Measurements from ENCODE around the gene ARFGAP2.

ARFGAP2 gene

DNA sequence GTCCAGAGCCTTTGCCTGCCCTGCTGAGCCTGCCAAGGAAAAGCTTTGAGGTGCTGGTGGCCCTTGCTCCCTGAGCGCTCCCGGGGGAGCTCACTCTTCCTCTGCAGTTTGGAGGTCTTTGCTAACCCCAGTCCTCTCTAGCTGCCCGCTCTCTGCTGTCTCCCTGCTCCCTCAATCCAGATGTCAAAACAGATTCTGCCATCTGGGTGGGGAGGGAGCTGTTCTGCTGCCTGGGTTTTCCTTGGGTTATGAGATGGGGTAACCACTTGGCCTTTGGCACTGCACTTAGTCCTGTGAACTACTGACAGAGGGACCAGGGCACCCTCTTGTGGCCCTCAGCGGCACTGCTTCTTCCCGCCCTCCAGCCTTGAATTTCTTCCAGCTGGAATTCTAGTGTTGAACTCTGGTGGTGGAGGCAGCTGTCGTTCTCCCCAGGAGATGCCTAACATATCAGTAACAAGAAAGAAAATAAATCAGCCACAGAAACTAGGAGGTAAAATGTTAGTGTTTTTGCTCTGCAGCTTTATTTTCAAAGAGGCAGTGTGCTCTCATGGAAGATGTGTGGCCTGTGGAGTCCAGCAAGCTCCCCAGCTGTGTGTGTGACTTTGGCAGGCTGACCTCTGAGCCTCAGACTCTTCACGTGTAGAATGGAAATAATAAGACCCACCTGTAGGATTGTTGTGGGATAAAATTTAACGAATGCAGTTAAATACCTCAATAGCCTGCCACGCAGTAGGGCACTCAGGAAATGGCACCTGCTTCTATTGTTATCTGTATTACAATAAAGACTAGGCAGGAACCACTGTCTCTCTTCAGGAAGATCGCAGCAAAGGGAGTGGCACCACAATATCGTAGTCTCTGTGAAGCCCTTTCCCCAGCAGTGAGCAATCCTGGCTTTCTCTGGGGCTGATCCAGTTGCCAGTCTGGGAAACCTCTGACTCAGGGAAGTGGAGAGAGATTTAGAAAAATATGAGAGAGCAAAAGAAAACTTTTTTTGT lies 23.4 kb downstream of the ARFGAP2 start:
- H3K9ac ChIP-seq (ENCODE audit: low read depth, low read length), result no peak overlapping the region
- H3K36me3 ChIP-seq (ENCODE audit: control insufficient read depth, insufficient read depth, low read length), result no peaks in the 10 kb centered on the region
- no peaks in the 10 kb centered on the region for H3K9me3 ChIP-seq (ENCODE audit: control insufficient read depth, insufficient read depth, low read length)
- H3K27me3 ChIP-seq (ENCODE audit: control insufficient read depth, insufficient read depth, low read length), result no peaks in the 10 kb centered on the region
- peaks cover 4% of the 10 kb centered on the region for H3K4me1 ChIP-seq (ENCODE audit: control insufficient read depth, insufficient read depth, low read length)
- H3K4me3 ChIP-seq (ENCODE audit: low read depth, low read length), result no peak overlapping the region

DNA sequence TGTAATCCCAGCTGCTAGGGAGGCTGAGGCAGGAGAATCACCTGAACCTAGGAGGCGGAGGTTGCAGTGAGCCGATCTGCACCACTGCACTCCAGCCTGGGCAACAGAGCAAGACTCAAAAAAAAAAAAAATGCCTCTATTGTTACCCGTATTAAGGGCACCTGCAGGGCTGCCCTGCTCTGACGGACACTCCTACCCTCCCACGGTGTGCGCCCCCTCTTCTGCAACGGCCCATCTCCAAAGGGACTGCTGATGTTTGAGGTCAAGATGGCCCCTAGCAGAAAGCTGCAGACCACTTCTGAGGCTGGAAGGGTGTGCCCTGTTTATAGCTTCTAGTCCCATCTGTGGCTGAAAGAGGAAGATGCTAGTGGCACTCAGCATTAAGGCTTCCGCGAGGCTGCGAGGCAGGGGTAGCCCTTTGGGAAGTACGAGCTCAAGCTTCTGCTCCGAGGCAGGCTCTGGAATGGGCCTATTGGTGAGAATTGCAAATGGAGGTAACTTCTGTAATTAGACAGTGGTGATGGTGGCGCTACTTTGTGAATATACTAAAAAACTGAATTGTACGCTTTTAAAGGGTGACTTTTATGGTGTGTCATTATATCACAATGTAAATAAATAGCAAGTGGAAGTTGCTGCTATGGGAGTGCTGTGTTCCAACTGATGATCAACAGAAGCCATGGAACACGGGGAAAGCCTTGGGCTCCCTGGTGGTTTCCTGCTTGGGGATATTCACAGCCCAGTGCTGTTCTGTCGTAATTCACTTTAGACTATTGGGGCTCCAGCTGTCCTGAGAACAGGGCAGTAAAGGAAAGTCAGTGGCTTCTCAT lies 24.3 kb downstream of the ARFGAP2 start:
- H3K9ac ChIP-seq (ENCODE audit: low read depth, low read length), result no peak overlapping the region
- no peaks in the 10 kb centered on the region for H3K27me3 ChIP-seq (ENCODE audit: control insufficient read depth, insufficient read depth, low read length)
- H3K4me1 ChIP-seq (ENCODE audit: control insufficient read depth, insufficient read depth, low read length), result peaks cover 4% of the 10 kb centered on the region
- no peak overlapping the region for H3K4me3 ChIP-seq (ENCODE audit: low read depth, low read length)
- no peaks in the 10 kb centered on the region for H3K9me3 ChIP-seq (ENCODE audit: control insufficient read depth, insufficient read depth, low read length)
- H3K36me3 ChIP-seq (ENCODE audit: control insufficient read depth, insufficient read depth, low read length), result no peaks in the 10 kb centered on the region

DNA sequence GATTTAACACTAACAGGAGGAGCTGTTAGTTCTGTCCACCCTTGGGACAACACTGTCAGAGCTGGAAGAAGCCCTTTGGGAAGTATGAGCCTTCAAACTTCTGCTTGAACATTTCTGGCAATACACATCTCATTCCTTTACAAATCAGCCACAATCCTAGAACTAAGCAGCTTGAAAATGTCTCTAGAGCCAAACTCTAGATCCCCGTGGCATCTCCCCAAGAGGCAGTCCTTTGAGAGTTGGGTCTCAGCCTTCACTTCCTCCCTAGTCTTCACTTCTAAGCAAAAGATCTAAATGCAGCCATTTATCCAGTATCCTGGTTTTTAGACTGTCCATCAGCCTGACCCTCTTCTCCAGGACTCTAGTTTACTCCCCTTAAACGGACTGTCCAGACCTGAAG lies 26.9 kb downstream of the ARFGAP2 start:
- H3K9me3 ChIP-seq (ENCODE audit: control insufficient read depth, insufficient read depth, low read length), result no peaks in the 10 kb centered on the region
- H3K27me3 ChIP-seq (ENCODE audit: control insufficient read depth, insufficient read depth, low read length), result no peaks in the 10 kb centered on the region
- H3K36me3 ChIP-seq (ENCODE audit: control insufficient read depth, insufficient read depth, low read length), result no peaks in the 10 kb centered on the region
- H3K9ac ChIP-seq (ENCODE audit: low read depth, low read length), result no peak overlapping the region
- H3K4me3 ChIP-seq (ENCODE audit: low read depth, low read length), result no peak overlapping the region
- H3K4me1 ChIP-seq (ENCODE audit: control insufficient read depth, insufficient read depth, low read length), result peaks cover 4% of the 10 kb centered on the region

DNA sequence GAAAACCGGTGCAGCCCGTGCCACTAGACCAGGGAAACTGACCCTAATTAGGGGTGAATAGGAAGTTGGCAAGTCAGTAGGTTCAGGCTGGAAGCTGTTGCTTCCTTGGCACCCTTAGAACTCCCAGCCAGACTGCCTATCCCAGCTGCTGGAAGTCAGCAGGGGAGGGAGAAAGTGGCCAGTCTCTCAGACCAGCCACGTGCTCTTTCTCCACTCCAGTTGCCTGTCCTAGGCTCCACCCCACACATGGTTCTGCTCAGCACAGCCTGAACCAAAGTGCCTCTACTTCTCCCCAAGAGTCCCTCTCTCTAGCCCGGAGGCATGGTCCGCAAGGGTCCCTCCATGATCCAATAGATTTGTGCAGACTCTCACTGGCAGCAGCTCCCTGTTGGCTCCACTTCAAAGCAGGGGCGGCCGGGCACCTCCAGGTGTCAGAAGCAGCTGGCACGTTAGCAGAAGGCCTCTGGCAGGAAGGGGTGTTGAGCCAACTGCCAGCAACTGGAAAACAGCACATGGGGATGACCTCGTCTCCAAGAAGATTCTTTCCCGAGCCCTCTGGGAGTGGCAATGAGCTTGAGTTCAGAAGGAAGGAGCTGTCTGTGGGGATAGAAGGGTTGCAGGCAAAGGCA lies 27.7 kb downstream of the ARFGAP2 start:
- H3K9ac ChIP-seq (ENCODE audit: low read depth, low read length), result no peak overlapping the region
- H3K4me3 ChIP-seq (ENCODE audit: low read depth, low read length), result no peak overlapping the region
- peaks cover 4% of the 10 kb centered on the region for H3K4me1 ChIP-seq (ENCODE audit: control insufficient read depth, insufficient read depth, low read length)
- no peaks in the 10 kb centered on the region for H3K9me3 ChIP-seq (ENCODE audit: control insufficient read depth, insufficient read depth, low read length)
- no peaks in the 10 kb centered on the region for H3K36me3 ChIP-seq (ENCODE audit: control insufficient read depth, insufficient read depth, low read length)
- no peaks in the 10 kb centered on the region for H3K27me3 ChIP-seq (ENCODE audit: control insufficient read depth, insufficient read depth, low read length)

DNA sequence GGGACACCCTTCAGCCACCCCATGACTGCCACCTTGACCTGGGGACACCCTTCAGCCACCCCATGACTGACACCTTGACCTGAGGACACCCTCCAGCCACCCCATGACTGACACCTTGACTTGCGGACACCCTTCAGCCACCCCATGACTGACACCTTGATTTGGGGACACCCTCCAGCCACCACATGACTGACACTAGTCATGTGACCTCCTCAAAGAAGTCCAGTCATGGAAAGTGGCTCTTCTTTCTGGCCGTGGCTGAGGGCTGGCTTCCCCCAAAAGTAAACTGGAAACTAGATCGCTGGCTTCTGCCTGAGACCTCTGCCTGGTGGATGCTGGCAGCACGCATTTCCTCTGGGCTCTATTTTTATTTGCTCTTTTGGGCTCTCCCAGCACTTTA lies 28.4 kb downstream of the ARFGAP2 start:
- Histone ChIP-seq H3K9ac (ENCODE audit: low read depth, low read length) (no peak overlapping the region), H3K4me3 (ENCODE audit: low read depth, low read length) (no peak overlapping the region)

DNA sequence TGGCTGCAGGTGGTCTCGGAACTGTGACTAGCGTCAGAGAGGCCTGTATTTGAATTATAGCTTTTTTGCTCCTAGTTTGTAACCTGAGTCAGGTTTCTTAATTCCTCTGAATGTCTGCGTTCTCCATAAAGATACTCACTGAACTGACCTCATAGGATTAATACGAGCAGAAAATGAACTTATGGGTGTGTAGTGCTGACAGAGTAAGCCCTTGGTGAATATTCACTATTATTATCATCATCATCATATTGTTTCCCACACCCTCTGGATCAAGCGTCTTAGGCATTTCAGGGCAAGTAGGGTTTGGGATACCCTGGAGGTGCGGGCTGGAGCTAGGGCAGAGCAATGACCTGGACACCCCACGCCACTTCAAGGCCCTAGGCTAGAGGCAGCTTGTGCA lies 29.0 kb downstream of the ARFGAP2 start:
- Histone ChIP-seq H3K27me3 (ENCODE audit: control insufficient read depth, insufficient read depth, low read length) (no peaks in the 10 kb centered on the region), H3K36me3 (ENCODE audit: control insufficient read depth, insufficient read depth, low read length) (no peaks in the 10 kb centered on the region), H3K9ac (ENCODE audit: low read depth, low read length) (no peak overlapping the region), H3K4me1 (ENCODE audit: control insufficient read depth, insufficient read depth, low read length) (no peaks in the 10 kb centered on the region), H3K4me3 (ENCODE audit: low read depth, low read length) (no peak overlapping the region), H3K9me3 (ENCODE audit: control insufficient read depth, insufficient read depth, low read length) (no peaks in the 10 kb centered on the region)

More for the DNA sequence above, 28.4 kb downstream of the ARFGAP2 start:
- Histone ChIP-seq H3K4me1 (ENCODE audit: control insufficient read depth, insufficient read depth, low read length) (peaks cover 1% of the 10 kb centered on the region), H3K9me3 (ENCODE audit: control insufficient read depth, insufficient read depth, low read length) (no peaks in the 10 kb centered on the region), H3K36me3 (ENCODE audit: control insufficient read depth, insufficient read depth, low read length) (no peaks in the 10 kb centered on the region), H3K27me3 (ENCODE audit: control insufficient read depth, insufficient read depth, low read length) (no peaks in the 10 kb centered on the region)

DNA sequence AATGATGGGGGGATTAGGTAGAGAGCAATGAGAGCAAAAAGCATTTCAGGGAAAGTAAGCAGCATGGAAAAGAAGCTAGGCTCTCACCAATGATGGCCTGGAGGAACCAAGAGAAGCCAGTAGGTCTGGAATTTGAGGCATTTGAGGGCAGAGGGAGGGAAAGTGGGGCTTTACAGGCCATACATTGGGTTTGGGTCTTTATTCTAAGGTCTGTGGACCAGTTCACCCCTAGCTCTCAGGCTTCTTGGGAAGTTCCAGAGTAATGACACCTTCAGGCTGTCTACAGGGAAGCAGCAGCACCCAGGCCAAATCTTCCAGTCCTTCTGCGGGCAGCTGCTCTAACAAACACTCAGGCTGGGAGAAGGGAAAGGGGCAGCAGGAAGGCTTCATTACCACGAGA lies 29.4 kb downstream of the ARFGAP2 start:
- H3K9ac ChIP-seq (ENCODE audit: low read depth, low read length), result no peak overlapping the region
- no peaks in the 10 kb centered on the region for H3K36me3 ChIP-seq (ENCODE audit: control insufficient read depth, insufficient read depth, low read length)
- H3K9me3 ChIP-seq (ENCODE audit: control insufficient read depth, insufficient read depth, low read length), result no peaks in the 10 kb centered on the region
- H3K4me3 ChIP-seq (ENCODE audit: low read depth, low read length), result no peak overlapping the region
- H3K27me3 ChIP-seq (ENCODE audit: control insufficient read depth, insufficient read depth, low read length), result no peaks in the 10 kb centered on the region
- no peaks in the 10 kb centered on the region for H3K4me1 ChIP-seq (ENCODE audit: control insufficient read depth, insufficient read depth, low read length)

DNA sequence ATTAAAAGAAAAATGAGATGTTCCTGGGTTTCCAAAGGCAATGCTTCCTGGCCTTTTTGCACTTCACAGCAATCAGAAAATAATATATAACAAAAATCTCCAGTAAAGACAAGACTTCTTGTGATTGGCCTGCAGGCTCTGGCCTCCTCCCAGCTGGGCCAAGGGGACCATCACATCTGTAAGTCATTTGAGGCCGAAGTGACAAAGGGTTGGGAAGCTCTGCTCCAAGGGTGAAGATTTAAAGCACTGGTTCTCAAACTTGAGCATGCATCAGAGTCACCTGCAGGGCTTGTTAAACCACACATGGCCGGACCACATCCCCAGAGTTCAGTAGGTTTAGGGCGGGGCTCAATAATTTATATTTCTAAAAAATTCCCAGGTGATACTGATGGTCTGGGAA lies 32.1 kb downstream of the ARFGAP2 start:
- Histone ChIP-seq H3K4me1 (ENCODE audit: control insufficient read depth, insufficient read depth, low read length) (no peaks in the 10 kb centered on the region), H3K9me3 (ENCODE audit: control insufficient read depth, insufficient read depth, low read length) (no peaks in the 10 kb centered on the region), H3K36me3 (ENCODE audit: control insufficient read depth, insufficient read depth, low read length) (no peaks in the 10 kb centered on the region), H3K27me3 (ENCODE audit: control insufficient read depth, insufficient read depth, low read length) (no peaks in the 10 kb centered on the region), H3K9ac (ENCODE audit: low read depth, low read length) (no peak overlapping the region), H3K4me3 (ENCODE audit: low read depth, low read length) (no peak overlapping the region)

DNA sequence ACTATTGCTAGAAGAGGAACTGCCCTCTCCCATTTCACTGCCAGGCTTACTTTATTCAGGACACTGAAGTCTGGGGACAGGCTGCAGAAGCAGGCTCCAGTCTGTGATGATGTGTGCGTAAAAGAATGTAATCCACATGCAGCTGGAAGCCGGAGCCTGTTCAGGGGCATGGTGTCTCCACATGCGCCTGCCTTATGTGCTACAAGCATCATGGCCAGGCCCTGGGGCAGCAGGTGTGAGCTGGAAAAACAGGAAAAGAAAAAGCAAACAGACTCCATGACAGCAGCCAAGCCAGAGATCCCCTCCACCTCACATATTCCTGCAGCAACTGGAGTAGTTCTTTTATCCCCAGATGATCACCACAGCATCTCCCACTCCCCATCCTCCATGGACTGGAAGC lies 33.4 kb downstream of the ARFGAP2 start:
- no peak overlapping the region for H3K9ac ChIP-seq (ENCODE audit: low read depth, low read length)

DNA sequence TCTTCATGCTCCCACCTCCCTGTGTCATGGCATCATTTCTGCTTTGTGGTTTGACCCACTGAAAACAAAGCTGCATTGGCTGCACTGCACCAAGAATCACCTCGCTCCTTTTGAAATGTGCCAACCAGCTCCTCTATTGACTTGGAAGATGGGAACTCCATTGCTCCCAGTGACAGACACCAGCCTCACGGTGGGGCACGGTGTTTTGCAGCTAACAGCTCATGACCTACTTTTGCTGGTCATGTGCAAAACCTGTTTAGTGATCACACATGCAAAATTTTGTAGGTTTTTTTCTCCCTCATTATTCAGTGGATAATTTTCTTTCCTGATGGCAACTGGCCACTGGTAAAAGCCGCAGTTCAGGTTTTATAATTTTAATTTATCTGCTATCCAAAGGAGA lies 36.8 kb downstream of the ARFGAP2 start:
- H3K36me3 ChIP-seq (ENCODE audit: control insufficient read depth, insufficient read depth, low read length), result no peaks in the 10 kb centered on the region
- H3K9ac ChIP-seq (ENCODE audit: low read depth, low read length), result no peak overlapping the region
- H3K9me3 ChIP-seq (ENCODE audit: control insufficient read depth, insufficient read depth, low read length), result no peaks in the 10 kb centered on the region
- H3K4me3 ChIP-seq (ENCODE audit: low read depth, low read length), result no peak overlapping the region
- H3K27me3 ChIP-seq (ENCODE audit: control insufficient read depth, insufficient read depth, low read length), result no peaks in the 10 kb centered on the region
- H3K4me1 ChIP-seq (ENCODE audit: control insufficient read depth, insufficient read depth, low read length), result no peaks in the 10 kb centered on the region

More for the DNA sequence above, 33.4 kb downstream of the ARFGAP2 start:
- Histone ChIP-seq H3K4me3 (ENCODE audit: low read depth, low read length) (no peak overlapping the region), H3K4me1 (ENCODE audit: control insufficient read depth, insufficient read depth, low read length) (no peaks in the 10 kb centered on the region), H3K36me3 (ENCODE audit: control insufficient read depth, insufficient read depth, low read length) (no peaks in the 10 kb centered on the region), H3K27me3 (ENCODE audit: control insufficient read depth, insufficient read depth, low read length) (no peaks in the 10 kb centered on the region), H3K9me3 (ENCODE audit: control insufficient read depth, insufficient read depth, low read length) (no peaks in the 10 kb centered on the region)

DNA sequence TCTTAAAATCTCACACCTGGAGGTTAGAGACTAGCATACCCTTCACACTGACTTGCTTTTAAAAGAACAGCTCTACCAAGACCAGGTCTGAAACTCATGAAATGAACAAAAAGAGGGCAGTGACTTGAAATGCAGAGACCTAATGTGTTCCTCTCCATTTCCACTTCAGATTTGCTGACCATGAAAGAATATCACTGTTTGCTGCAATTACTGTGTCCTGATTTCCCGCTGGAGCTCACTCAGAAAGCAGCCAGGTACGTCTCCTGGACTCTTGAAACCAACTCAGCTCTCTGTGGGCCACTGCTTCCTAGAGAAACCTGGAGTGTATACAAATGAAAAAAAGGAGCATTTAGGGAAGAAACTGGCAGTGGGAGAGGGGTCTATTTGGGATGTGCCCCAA lies 39.2 kb downstream of the ARFGAP2 start:
- no peaks in the 10 kb centered on the region for H3K27me3 ChIP-seq (ENCODE audit: control insufficient read depth, insufficient read depth, low read length)

More for the DNA sequence above, 39.2 kb downstream of the ARFGAP2 start:
- H3K36me3 ChIP-seq (ENCODE audit: control insufficient read depth, insufficient read depth, low read length), result no peaks in the 10 kb centered on the region
- no peak overlapping the region for H3K9ac ChIP-seq (ENCODE audit: low read depth, low read length)
- H3K4me3 ChIP-seq (ENCODE audit: low read depth, low read length), result no peak overlapping the region
- no peaks in the 10 kb centered on the region for H3K9me3 ChIP-seq (ENCODE audit: control insufficient read depth, insufficient read depth, low read length)
- no peaks in the 10 kb centered on the region for H3K4me1 ChIP-seq (ENCODE audit: control insufficient read depth, insufficient read depth, low read length)

All from iPS-15b (cell line).